K562 (cell line): ENCODE results near the gene MAB21L2. TPM values are rescaled to one million over a fixed set of nuclear protein-coding genes. Genes with fewer than 3 reads are reported as not detected.

Source experiments
- CBFA2T2 ChIP-seq: fragments of 450-650 bp; conservative IDR thresholded peaks from 2 replicates; pipeline ENCODE4 v1.6.1; 2017; ENCODE audit warnings: mild to moderate bottlenecking
- CBFA2T3 ChIP-seq: fragments of 450-650 bp; IDR thresholded peaks from 2 replicates; pipeline ENCODE4 v1.6.1; 2017
- CXXC5 ChIP-seq: fragments of 250-450 bp; sonication (Bioruptor Pico); IDR thresholded peaks from 2 replicates; pipeline ENCODE4 v1.8.0; 2022; ENCODE audit warnings: inconsistent platforms, mild to moderate bottlenecking, moderate library complexity
- E2F5 ChIP-seq: sonication (generic); formaldehyde crosslinking; IDR thresholded peaks from 2 replicates; pipeline ENCODE4 v1.8.0; 2022; ENCODE audit warnings: mild to moderate bottlenecking, missing genetic modification reagents
- EP400 ChIP-seq: fragments of 450-650 bp; IDR thresholded peaks from 2 replicates; pipeline ENCODE4 v1.6.1; 2017; ENCODE audit warnings: antibody characterized with exemption, mild to moderate bottlenecking, moderate library complexity
- FOXM1 ChIP-seq, 2 experiments: fragments of 450-650 bp in 1 of 2; sonication (generic) in 1 of 2; formaldehyde crosslinking in 1 of 2; IDR thresholded peaks; 2 replicates each; pipeline versions ENCODE4 v1.6.1 to v1.9.0; 2017 to 2022; ENCODE audit warnings: low read depth in 2 of 2, mild to moderate bottlenecking in 2 of 2, missing genetic modification reagents in 1 of 2, moderate library complexity in 1 of 2
- MEF2A ChIP-seq: IDR thresholded peaks from 2 replicates; pipeline ENCODE4 v1.6.1; 2011; ENCODE audit warnings: low read depth, mild to moderate bottlenecking, low read length, moderate library complexity; ENCODE audit not compliant: control insufficient read depth
- NFIC ChIP-seq: fragments of 450-650 bp; IDR thresholded peaks from 2 replicates; pipeline ENCODE4 v1.6.1; 2017; ENCODE audit warnings: mild to moderate bottlenecking, inconsistent platforms
- PBX2 ChIP-seq, 2 experiments: IDR thresholded peaks in 1 of 2; conservative IDR thresholded peaks in 1 of 2; 2 replicates each; pipeline ENCODE4 v1.6.1; 2016; ENCODE audit warnings: low read depth in 2 of 2, mild to moderate bottlenecking in 1 of 2, missing compliant biosample characterization in 1 of 2, missing genetic modification characterization in 1 of 2, moderate library complexity in 1 of 2
- SMARCC2 ChIP-seq: fragments of 450-650 bp; IDR thresholded peaks from 2 replicates; pipeline ENCODE4 v1.6.1; 2017; ENCODE audit warnings: antibody characterized with exemption, moderate library complexity, mild to moderate bottlenecking, low read depth
- TAL1 ChIP-seq: fragments of 450-650 bp; IDR thresholded peaks from 2 replicates; pipeline ENCODE4 v1.6.1; 2016; ENCODE audit warnings: mild to moderate bottlenecking
- ZNF311 ChIP-seq: fragments of 250-450 bp; sonication (Bioruptor Pico); IDR thresholded peaks from 2 replicates; pipeline ENCODE4 v1.4.0; 2020; ENCODE audit warnings: mild to moderate bottlenecking, moderate library complexity
- ZNF318 ChIP-seq, 2 experiments: fragments of 450-650 bp; IDR thresholded peaks; 2 replicates each; pipeline ENCODE4 v1.6.1; 2016; ENCODE audit warnings: mild to moderate bottlenecking in 2 of 2, borderline replicate concordance in 1 of 2, low read depth in 1 of 2, moderate library complexity in 1 of 2
- polyA plus RNA-seq, 8 experiments: library from polyadenylated mRNA; depleted of rRNA in 4 of 8; stranded (reverse) in 5 of 8; unstranded in 3 of 8; fragments of >200 nt; fragmentation: Nextera tagmentation in 2 of 8; fragmentation: Illumina TruSeq in 1 of 8; extraction: Ambion mirVana in 2 of 8; extraction: Trizol in 1 of 8; gene quantifications; 2 replicates each; pipeline versions ENCODE4 v1.2.1 to v1.2.3, GENCODE V29; 2011 to 2014; ENCODE audit warnings: inconsistent platforms in 1 of 8, missing spikeins in 1 of 8
- total RNA-seq, 7 experiments: library from RNA; depleted of rRNA in 6 of 7; stranded (reverse); fragments of >200 nt in 6 of 7; fragmentation: Illumina TruSeq in 2 of 7; extraction: Trizol in 2 of 7; gene quantifications; 2 replicates each; pipeline versions ENCODE4 v1.2.1 to v1.2.3, GENCODE V29; 2011 to 2021; ENCODE audit warnings: low replicate concordance in 1 of 7

MAB21L2 gene
- total and polyA plus RNA-seq, 9 of the 15 experiments (the other 6 are each of a cell fraction or from before 2014, with no cell fraction given): not detected

- TF ChIP-seq SMARCC2 (0 out of 2 replicates have a peak, but pooled peaks have one; percentile 46), ZNF318 (IDR thresholded peaks at IDR 0.05; ENCODE audit: borderline replicate concordance in 1 of 2, low read depth in 1 of 2) (no peak), NFIC (peak; percentile 43; the same call in 1 of the 2 replicates), MEF2A (no peak; the same call in 1 of the 2 replicates), EP400 (0 out of 2 replicates have a peak, but pooled peaks have one; percentile 25), PBX2 (CRISPR knock-in tag; IDR thresholded peaks at IDR 0.05; ENCODE audit: low read depth) (no peak), PBX2 (tag; conservative IDR thresholded peaks at IDR 0.05; ENCODE audit: low read depth) (0 out of 2 replicates have a peak, but pooled peaks have one; percentile 24), TAL1 (peak; percentile 62), E2F5 (CRISPR knock-in tag) (no peak), ZNF311 (CRISPR knock-in tag) (no peak), CBFA2T2 (no peak), FOXM1 (IDR thresholded peaks at IDR 0.05; ENCODE audit: low read depth) (peak; percentile 39; the same call in 1 of the 2 replicates), FOXM1 (CRISPR knock-in tag; IDR thresholded peaks at IDR 0.05; ENCODE audit: low read depth) (no peak), CBFA2T3 (peak; percentile 68), CXXC5 (CRISPR knock-in tag) (no peak)
- TF ChIP-seq, all 486 proteins: peak for 23
Measured at GRCh38 chr4:150543042-150543441, 38.9 kb upstream of the MAB21L2 start (continued).
